Liver (tissue), 3 donors: ENCODE measurements around the gene ELL.

Experiments
- EGR1 ChIP-seq, 2 donors: IDR thresholded peaks; 2 replicates each; pipeline ENCODE4 v1.6.1; 2016 to 2018; ENCODE audit warnings: antibody characterized with exemption in 2 of 2, low read depth in 2 of 2
- GABPA ChIP-seq, 2 donors: IDR thresholded peaks in 1 of 2; conservative IDR thresholded peaks in 1 of 2; 2 replicates each; pipeline ENCODE4 v1.6.1; 2016; ENCODE audit warnings: antibody characterized with exemption in 2 of 2, mild to moderate bottlenecking in 1 of 2, moderate library complexity in 1 of 2
- HNF4A ChIP-seq, 2 donors: conservative IDR thresholded peaks; 2 replicates each; pipeline ENCODE4 v1.6.1; 2016; ENCODE audit warnings: antibody characterized with exemption in 2 of 2, mild to moderate bottlenecking in 2 of 2
- HNF4G ChIP-seq: IDR thresholded peaks from 2 replicates; pipeline ENCODE4 v1.6.1; 2016; ENCODE audit warnings: antibody characterized with exemption
- JUND ChIP-seq, 2 donors: IDR thresholded peaks; 2 replicates each; pipeline ENCODE4 v1.6.1; 2016; ENCODE audit warnings: antibody characterized with exemption in 2 of 2
- NR2F2 ChIP-seq: IDR thresholded peaks from 2 replicates; pipeline ENCODE4 v1.6.1; 2016; ENCODE audit warnings: antibody characterized with exemption
- RAD21 ChIP-seq, 2 donors: IDR thresholded peaks; 2 replicates each; pipeline ENCODE4 v1.6.1; 2016; ENCODE audit warnings: antibody characterized with exemption in 2 of 2, mild to moderate bottlenecking in 2 of 2
- RXRA ChIP-seq, 2 donors: IDR thresholded peaks; 2 replicates each; pipeline ENCODE4 v1.6.1; 2017 to 2018; ENCODE audit warnings: antibody characterized with exemption in 2 of 2, mild to moderate bottlenecking in 1 of 2
- TF ChIP-seq, protein P1 (sequence below): fragments of 150-350 bp; IDR thresholded peaks from 2 replicates; pipeline ENCODE4 v1.5.1; 2017; ENCODE audit warnings: improper control_type of control experiment, low read depth, low read length; ENCODE audit not compliant: missing input control
- TF ChIP-seq, protein P2 (sequence below): IDR thresholded peaks from 2 replicates; pipeline ENCODE4 v1.6.1; 2016; ENCODE audit warnings: antibody characterized with exemption
- TF ChIP-seq, protein P3 (sequence below): IDR thresholded peaks from 2 replicates; pipeline ENCODE4 v1.6.1; 2016; ENCODE audit warnings: antibody characterized with exemption, mild to moderate bottlenecking
- TF ChIP-seq, protein P4 (sequence below): IDR thresholded peaks from 2 replicates; pipeline ENCODE4 v1.6.1; 2016; ENCODE audit warnings: antibody characterized with exemption
- donor health status: healthy.
- donor health status: healthy.

DNA sequence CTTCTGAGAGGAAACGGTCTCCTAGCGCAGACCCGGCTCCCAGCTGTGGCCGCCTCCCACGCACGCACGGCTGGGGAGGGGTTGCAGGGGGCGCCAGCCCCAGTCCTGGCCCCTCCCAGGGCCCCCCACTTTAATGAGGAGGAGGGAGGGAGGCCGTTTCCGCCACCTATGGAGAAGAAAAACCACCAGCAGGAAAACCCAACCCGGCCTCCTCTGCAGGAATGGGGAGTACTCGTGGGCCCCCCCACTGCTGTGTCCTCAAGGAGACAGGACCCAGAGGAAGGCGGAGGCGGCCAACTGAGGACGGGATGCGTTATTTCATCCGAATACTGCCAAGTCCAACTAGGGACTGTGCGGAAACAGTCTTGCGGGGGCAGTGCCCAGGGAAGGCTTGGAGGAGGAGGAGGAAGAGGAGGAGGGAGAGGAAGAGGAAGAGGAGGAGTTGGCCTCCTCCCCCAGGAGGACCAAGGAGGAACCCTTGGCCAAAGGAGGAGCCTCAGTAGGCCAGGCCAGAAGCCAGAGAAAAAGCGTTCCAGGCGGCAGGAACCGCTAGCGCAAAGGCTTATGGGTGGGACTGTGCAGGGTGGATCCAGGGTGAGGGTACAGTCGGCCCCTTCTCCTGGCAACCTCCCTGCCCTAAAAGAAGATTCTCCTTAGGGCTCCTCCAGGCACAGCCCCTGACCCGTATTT lies 106.5 kb downstream of the ELL start:
- TF ChIP-seq JUND (IDR thresholded peaks at IDR 0.05), result no peak
- no peak for TF ChIP-seq HNF4G
- TF ChIP-seq, protein P1, sequence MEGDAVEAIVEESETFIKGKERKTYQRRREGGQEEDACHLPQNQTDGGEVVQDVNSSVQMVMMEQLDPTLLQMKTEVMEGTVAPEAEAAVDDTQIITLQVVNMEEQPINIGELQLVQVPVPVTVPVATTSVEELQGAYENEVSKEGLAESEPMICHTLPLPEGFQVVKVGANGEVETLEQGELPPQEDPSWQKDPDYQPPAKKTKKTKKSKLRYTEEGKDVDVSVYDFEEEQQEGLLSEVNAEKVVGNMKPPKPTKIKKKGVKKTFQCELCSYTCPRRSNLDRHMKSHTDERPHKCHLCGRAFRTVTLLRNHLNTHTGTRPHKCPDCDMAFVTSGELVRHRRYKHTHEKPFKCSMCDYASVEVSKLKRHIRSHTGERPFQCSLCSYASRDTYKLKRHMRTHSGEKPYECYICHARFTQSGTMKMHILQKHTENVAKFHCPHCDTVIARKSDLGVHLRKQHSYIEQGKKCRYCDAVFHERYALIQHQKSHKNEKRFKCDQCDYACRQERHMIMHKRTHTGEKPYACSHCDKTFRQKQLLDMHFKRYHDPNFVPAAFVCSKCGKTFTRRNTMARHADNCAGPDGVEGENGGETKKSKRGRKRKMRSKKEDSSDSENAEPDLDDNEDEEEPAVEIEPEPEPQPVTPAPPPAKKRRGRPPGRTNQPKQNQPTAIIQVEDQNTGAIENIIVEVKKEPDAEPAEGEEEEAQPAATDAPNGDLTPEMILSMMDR, result no peak
- peak; percentile 29 to 50 for TF ChIP-seq GABPA (IDR thresholded peaks at IDR 0.05 in 1 of 2, conservative IDR thresholded peaks at IDR 0.05 in 1 of 2)
- TF ChIP-seq, protein P2, sequence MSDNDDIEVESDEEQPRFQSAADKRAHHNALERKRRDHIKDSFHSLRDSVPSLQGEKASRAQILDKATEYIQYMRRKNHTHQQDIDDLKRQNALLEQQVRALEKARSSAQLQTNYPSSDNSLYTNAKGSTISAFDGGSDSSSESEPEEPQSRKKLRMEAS, result no peak
- TF ChIP-seq RAD21 (IDR thresholded peaks at IDR 0.05), result no peak
- no peak for TF ChIP-seq RXRA (IDR thresholded peaks at IDR 0.05)
- TF ChIP-seq, protein P3, sequence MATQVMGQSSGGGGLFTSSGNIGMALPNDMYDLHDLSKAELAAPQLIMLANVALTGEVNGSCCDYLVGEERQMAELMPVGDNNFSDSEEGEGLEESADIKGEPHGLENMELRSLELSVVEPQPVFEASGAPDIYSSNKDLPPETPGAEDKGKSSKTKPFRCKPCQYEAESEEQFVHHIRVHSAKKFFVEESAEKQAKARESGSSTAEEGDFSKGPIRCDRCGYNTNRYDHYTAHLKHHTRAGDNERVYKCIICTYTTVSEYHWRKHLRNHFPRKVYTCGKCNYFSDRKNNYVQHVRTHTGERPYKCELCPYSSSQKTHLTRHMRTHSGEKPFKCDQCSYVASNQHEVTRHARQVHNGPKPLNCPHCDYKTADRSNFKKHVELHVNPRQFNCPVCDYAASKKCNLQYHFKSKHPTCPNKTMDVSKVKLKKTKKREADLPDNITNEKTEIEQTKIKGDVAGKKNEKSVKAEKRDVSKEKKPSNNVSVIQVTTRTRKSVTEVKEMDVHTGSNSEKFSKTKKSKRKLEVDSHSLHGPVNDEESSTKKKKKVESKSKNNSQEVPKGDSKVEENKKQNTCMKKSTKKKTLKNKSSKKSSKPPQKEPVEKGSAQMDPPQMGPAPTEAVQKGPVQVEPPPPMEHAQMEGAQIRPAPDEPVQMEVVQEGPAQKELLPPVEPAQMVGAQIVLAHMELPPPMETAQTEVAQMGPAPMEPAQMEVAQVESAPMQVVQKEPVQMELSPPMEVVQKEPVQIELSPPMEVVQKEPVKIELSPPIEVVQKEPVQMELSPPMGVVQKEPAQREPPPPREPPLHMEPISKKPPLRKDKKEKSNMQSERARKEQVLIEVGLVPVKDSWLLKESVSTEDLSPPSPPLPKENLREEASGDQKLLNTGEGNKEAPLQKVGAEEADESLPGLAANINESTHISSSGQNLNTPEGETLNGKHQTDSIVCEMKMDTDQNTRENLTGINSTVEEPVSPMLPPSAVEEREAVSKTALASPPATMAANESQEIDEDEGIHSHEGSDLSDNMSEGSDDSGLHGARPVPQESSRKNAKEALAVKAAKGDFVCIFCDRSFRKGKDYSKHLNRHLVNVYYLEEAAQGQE, result peak; percentile 13
- TF ChIP-seq EGR1 (IDR thresholded peaks at IDR 0.05; ENCODE audit: low read depth in 2 of 2), result no peak
- TF ChIP-seq HNF4A (conservative IDR thresholded peaks at IDR 0.05), result no peak
- TF ChIP-seq, protein P4, sequence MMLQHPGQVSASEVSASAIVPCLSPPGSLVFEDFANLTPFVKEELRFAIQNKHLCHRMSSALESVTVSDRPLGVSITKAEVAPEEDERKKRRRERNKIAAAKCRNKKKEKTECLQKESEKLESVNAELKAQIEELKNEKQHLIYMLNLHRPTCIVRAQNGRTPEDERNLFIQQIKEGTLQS, result no peak
- TF ChIP-seq NR2F2, result peak; percentile 45
